HG02571 (cell line): Measurements from ENCODE around the gene APOL1.
"Not testable (repeated sequence)": the region's sequence is repeated elsewhere in the genome, so short reads cannot be mapped to it uniquely, and the experiment has no call there.

Source experiments
- ATAC-seq: cut with Tn5 transposase; IDR thresholded peaks from one replicate; pipeline ENCODE4 v1.9.1; 2021; ENCODE audit warnings: mild to moderate bottlenecking, moderate library complexity; ENCODE audit not compliant: unreplicated experiment

Gene APOL1

DNA sequence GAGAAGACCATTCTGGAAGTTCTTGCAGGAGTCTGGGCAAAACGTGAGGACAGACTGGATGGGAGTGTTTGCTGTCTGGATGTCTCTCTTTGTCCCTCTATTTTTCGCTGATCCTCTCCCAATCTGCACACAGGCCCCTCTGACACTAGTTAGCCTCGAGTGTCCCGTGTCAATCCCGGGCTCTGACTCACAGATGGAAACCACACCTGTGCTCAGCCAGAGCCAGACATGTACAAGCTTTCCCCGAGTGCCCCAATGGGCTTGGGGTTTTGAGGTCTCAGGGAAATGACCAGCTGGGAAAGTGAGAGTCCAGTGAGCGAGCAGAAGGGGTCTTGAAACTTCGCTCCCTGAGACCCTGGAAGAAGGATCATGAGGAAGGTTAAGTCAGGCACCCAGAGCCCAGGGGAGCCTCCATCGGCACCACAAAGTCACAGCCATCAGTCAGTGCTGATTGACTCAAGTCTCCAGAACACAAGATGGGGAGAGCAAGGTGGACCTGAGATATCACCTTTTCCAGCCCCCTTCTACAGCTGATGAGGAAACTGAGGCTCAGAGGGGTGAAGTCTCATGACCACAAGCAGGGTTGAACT, 27.5 kb upstream of the APOL1 start:
- ATAC-seq: no peak

- ATAC-seq: no peak
Observed at GRCh38 chr22:36226189-36226588, 26.7 kb upstream of the APOL1 start.

DNA sequence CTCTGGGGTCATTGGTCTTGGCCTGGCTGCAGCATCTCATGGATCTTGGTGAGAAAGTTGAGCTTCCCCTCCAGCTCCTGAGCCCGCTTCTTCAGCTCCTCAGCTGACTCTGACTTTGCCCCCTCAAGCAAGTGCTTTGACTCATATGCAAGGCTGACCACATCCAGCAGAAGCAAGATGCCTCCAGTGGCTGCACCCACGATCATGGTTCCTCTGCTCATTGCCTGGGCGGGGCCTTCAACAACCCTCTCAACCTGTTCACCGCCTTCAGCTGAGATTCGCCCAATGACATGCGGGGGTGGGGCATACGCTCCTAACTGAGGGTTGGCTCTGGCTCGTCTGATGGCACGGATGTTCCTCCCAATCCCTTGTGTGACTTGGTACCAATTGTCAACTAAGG, 25.5 kb upstream of the APOL1 start:
- no peak for ATAC-seq

DNA sequence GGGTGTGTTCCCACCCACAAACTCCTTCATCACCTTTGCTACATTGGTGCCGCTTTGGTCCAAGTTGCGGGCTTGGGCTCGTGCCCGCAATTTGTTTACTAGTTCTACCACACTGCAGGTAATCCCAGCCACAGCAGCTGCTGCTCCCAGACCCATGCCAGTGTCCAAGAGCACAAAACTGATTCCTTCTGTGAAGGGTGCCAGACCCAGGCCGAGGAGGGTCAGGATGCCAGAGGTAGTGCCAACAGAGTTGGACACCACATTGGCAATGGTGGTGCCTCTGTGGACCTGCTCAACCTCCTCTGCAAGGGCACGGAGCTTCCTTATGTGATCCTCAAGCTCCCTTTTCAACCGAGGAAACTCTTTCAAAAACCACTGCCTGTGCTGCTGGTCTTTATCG, 25.1 kb upstream of the APOL1 start:
- no peak for ATAC-seq

DNA sequence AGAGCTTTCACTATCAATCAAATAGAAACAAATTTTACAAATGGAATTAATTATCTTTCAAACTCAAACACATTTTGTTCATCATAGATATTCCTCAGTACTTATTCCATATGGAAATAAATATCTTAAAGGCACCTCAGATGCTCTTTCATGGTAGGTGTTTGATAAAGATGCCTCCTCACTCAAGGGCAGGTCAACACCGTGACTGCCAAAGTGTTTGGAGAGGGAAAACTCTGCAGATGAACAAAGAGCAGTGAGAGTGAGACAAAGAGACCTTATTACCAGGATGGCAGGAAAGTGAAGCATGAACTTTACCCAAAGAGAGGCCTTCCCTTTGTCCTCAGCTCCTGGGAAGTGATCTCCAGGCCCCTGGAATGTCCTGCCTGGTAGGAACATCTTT, 24.6 kb upstream of the APOL1 start:
- not testable (repeated sequence) for ATAC-seq

DNA sequence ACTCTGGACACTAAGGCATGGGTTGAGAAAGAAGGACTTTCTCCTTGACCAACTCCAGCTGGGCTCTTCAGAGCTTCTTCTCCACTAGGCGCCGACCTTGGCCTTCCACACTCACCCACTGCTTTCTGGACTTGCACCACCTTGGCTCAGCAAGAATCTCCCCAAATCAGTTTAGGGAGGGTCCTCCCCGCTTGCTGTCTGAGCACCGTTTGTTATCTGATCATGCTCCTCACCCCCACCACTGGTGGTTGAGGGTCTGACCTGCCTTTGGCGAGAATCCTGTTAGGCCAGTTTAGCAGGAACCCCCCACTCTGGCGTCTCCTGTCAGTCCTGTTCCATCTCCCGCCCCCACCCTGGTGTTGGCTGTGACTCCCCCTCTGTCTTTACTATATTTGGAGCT, 24.0 kb upstream of the APOL1 start:
- ATAC-seq: no peak

DNA sequence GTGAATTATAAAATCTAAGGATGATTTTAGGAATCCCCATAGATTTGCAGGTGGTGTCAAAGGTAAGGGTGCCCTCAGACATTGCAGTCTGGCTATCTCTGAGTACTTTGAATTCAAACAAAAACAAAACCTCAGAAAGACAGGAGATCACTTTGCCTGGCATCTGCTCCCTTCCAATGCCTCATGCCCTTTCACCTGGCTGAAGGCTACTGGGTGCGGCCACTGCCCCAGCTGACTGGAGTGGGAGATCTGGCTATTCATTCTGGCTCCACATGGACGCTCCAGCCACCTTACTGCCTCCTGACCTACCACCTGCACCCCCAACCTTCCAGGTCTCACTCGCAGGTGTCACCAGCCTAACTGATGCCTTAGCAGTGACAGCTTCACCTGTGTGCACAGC, 23.3 kb upstream of the APOL1 start:
- ATAC-seq: not testable (repeated sequence)

DNA sequence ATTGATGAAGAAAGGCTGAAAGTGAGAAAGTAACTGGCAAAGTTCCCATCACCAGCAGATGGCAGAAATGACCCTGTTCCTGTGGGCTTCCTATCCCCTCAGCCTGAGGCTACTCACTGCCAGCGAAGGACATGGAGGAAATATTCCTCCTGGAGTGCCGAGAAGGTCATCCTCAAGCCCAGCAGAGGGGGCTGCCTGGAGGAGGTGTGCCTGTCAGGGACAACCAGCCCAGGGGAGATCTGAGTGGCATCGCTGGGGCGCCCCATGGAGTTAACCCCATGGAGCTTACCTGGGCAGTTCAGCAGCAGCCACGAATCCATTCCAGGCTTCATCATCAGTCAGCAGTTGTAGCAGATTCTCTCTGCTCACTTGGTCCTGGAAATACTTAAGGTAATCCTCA, 21.9 kb upstream of the APOL1 start:
- ATAC-seq: not testable (repeated sequence)

DNA sequence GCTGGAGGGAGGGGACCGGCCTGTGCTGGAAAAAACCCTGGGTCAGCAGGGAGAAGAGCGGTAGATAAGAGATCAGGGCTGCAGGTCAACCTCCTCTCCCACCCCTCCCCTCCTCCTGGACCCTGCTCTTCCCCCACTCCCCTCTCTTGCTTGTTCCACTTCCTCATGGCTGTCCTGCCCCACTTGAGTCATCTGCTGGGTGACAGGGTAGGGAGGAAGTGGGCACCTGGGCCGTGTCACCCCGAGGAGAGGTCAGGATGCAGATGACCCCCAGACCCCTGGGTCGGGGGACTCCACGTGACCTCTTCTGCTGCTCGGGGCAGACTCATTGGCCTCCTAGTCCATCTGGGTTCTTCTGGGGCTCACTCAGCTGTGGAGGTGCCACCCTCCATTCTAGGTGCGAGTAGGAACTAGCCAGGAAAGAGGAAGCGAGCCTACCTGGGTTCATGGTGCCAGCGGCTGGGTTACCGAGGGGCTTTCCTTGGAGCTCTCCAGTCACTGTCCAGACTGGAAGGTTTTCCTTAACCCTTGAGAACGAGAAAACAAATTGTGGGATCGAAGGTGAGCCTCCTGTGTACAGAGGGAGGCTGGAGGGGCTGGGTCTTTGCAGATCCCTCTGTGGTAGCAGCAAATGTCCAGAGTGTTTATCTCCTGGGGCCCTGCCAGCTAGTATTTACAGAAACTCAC, 20.1 kb upstream of the APOL1 start:
- ATAC-seq: no peak

DNA sequence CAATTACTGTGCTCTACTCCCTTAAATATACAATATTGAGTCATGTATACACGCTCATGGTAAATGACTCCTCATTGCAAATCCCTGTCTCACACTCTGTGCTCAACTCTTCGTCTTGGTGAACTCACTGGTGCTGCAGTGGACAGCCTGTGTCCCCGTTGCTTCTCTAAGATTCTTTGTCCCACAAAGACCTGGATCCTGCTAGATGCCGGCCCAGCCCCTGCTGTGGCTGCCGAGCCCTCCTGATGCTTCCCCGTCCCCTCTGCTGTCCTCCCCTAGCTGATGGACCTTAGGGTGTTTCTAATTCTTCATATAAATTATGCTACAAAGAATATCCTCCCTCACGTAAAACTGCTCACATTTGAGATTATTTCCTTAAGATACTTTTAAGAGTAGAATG, 19.1 kb upstream of the APOL1 start:
- ATAC-seq: no peak

DNA sequence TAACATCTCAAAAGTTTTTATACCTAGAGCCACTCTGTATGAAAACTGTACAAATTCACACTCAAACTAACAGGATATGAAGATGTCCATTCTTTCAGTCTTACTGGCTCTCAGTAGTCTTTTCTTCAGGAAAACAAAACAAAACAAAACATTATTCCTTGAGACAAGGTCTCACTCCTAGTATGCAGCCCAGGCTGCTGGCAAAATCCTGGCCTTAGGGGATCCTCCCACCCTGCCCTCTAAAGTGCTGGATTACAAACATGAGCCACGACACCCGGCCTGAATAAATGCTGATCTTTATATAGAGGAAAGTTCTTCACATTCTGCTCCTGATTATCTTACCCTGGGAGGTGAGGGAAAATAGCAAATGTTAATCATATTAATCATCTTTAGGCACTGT, 18.7 kb upstream of the APOL1 start:
- ATAC-seq: no peak

GRCh38 chr22:36234919-36235318, 18.0 kb upstream of the APOL1 start:
- ATAC-seq: no peak

DNA sequence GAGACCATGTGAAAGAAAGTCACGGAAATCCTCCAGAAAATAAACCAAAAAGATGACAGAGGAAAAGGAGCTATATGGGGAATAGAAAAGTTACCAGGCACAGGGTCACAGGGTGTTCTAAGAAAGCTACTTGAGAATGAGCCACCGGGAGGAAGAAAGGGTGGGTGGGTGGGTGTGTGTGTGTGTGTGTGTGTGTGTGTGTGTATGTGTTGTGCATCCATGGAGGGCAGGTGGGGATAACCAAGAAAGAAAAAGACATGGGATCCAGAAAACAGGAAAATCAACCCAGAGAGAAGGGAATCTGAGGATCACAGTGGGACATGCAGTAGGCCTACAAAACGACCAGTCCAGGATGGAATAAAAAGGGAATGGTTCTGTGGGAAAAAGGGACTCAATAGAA, 17.3 kb upstream of the APOL1 start:
- no peak for ATAC-seq

- no peak for ATAC-seq
Observed at GRCh38 chr22:36236388-36237319, 16.3 kb upstream of the APOL1 start.

- no peak for ATAC-seq
Observed at GRCh38 chr22:36237462-36238372, 15.2 kb upstream of the APOL1 start.

GRCh38 chr22:36238373-36239149, 14.4 kb upstream of the APOL1 start:
- peak; percentile 7 for ATAC-seq

DNA sequence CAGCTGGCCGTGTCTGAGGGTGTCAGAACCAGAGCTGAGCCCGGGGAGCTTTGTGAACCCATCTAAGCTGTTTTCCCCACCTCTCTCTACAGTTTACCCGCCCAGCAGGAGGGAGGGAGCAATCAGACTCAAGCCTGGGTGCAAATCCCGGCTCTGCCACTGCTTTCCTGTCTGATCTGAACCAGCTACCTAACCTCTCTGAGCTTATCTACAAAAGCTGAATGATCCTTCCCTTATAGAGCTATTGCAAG, 13.9 kb upstream of the APOL1 start:
- peak; percentile 20 for ATAC-seq

- peak; percentile 85 for ATAC-seq
Observed at GRCh38 chr22:36239401-36240171, 13.3 kb upstream of the APOL1 start, which contains the start of gene APOL2. TSS of gene APOL2 (minus strand) at chr22:36239527. CDS start at chr22:36233162, 6,365 bp downstream.

- no peak for ATAC-seq
Observed at GRCh38 chr22:36243986-36244385, 8.9 kb upstream of the APOL1 start.
